H9 (cell line): ENCODE measurements around the gene TH. TPM values are rescaled to one million over a fixed set of nuclear protein-coding genes. Genes with fewer than 3 reads are reported as not detected.

Source experiments
- DNase-seq: peaks from one replicate; pipeline ENCODE4 v3.0.0-alpha.2; 2017
- H2AFZ ChIP-seq: one replicate; pipeline ENCODE4 v1.6.1; 2013; ENCODE audit warnings: mild to moderate bottlenecking, low read length, control low read depth, moderate library complexity
- H2AK5ac ChIP-seq: 2 replicates; pipeline ENCODE4 v1.6.1; 2013; ENCODE audit warnings: low read length, control low read depth, mixed read lengths; ENCODE audit not compliant: insufficient read length
- H2BK120ac ChIP-seq: one replicate; pipeline ENCODE4 v1.6.1; 2013; ENCODE audit warnings: low read depth, mild to moderate bottlenecking, low read length, control low read depth, inconsistent platforms; ENCODE audit not compliant: poor library complexity, severe bottlenecking
- H2BK12ac ChIP-seq: 2 replicates; pipeline ENCODE4 v1.6.1; 2013; ENCODE audit warnings: low read length, control low read depth, mixed read lengths, low read depth; ENCODE audit not compliant: insufficient read length
- H2BK15ac ChIP-seq: 2 replicates; pipeline ENCODE4 v1.6.1; 2013; ENCODE audit warnings: low read depth, low read length, control low read depth
- H2BK20ac ChIP-seq: one replicate; pipeline ENCODE4 v1.6.1; 2013; ENCODE audit warnings: low read depth, mild to moderate bottlenecking, low read length, control low read depth, inconsistent platforms; ENCODE audit not compliant: poor library complexity, severe bottlenecking
- H2BK5ac ChIP-seq: 2 replicates; pipeline ENCODE4 v1.6.1; 2013; ENCODE audit warnings: low read length, control low read depth, mixed read lengths; ENCODE audit not compliant: insufficient read length
- H3K14ac ChIP-seq: 2 replicates; pipeline ENCODE4 v1.6.1; 2013; ENCODE audit warnings: low read length, control low read depth; ENCODE audit not compliant: insufficient read depth
- H3K18ac ChIP-seq: 2 replicates; pipeline ENCODE4 v1.6.1; 2013; ENCODE audit warnings: low read depth, mild to moderate bottlenecking, mixed read lengths, low read length, control low read depth; ENCODE audit not compliant: insufficient read length
- H3K23ac ChIP-seq: 2 replicates; pipeline ENCODE4 v1.6.1; 2013; ENCODE audit warnings: low read length, control low read depth, mixed read lengths, low read depth; ENCODE audit not compliant: insufficient read length
- H3K23me2 ChIP-seq: 2 replicates; pipeline ENCODE4 v1.6.1; 2013; ENCODE audit warnings: low read depth, mild to moderate bottlenecking, mixed read lengths, low read length, control low read depth; ENCODE audit not compliant: insufficient read length, poor library complexity, severe bottlenecking
- H3K27ac ChIP-seq: 2 replicates; pipeline ENCODE4 v1.5.1; 2013; ENCODE audit warnings: low read length, control low read depth, mixed read lengths, low read depth; ENCODE audit not compliant: insufficient read length
- H3K27me3 ChIP-seq: 2 replicates; pipeline ENCODE4 v1.6.1; 2013; ENCODE audit warnings: low read length, control low read depth, inconsistent platforms; ENCODE audit not compliant: insufficient read depth
- H3K4ac ChIP-seq: 2 replicates; pipeline ENCODE4 v1.6.1; 2013; ENCODE audit warnings: low read depth, mild to moderate bottlenecking, control low read depth, inconsistent platforms, low read length, moderate library complexity
- H3K4me1 ChIP-seq: 2 replicates; pipeline ENCODE4 v1.6.1; 2013; ENCODE audit warnings: low read length, control low read depth, inconsistent platforms; ENCODE audit not compliant: insufficient read depth
- H3K4me2 ChIP-seq: 2 replicates; pipeline ENCODE4 v1.6.1; 2013; ENCODE audit warnings: low read length, control low read depth, mixed read lengths; ENCODE audit not compliant: insufficient read length, insufficient read depth
- H3K56ac ChIP-seq: 2 replicates; pipeline ENCODE4 v1.6.1; 2013; ENCODE audit warnings: low read depth, mild to moderate bottlenecking, mixed read lengths, low read length, control low read depth; ENCODE audit not compliant: insufficient read length
- H3K79me1 ChIP-seq: 2 replicates; pipeline ENCODE4 v1.6.1; 2013; ENCODE audit warnings: low read depth, mild to moderate bottlenecking, moderate library complexity, low read length, control low read depth, inconsistent platforms; ENCODE audit not compliant: insufficient read depth, poor library complexity, severe bottlenecking
- H3K79me2 ChIP-seq: 2 replicates; pipeline ENCODE4 v1.6.1; 2013; ENCODE audit warnings: low read length, control low read depth, inconsistent platforms; ENCODE audit not compliant: insufficient read depth
- H3K9ac ChIP-seq: 2 replicates; pipeline ENCODE4 v1.6.1; 2013; ENCODE audit warnings: low read length, control low read depth, mixed read lengths; ENCODE audit not compliant: insufficient read length; ENCODE audit errors: extremely low read depth
- H3K9me3 ChIP-seq: one replicate; pipeline ENCODE4 v1.6.1; 2013; ENCODE audit warnings: low read depth, low read length, inconsistent platforms; ENCODE audit not compliant: control insufficient read depth
- H3T11ph ChIP-seq: one replicate; pipeline ENCODE4 v1.6.1; 2013; ENCODE audit warnings: mild to moderate bottlenecking, low read length, control low read depth, inconsistent platforms
- H4K20me1 ChIP-seq: one replicate; pipeline ENCODE4 v1.6.1; 2013; ENCODE audit not compliant: control insufficient read depth, insufficient read length, insufficient read depth
- H4K5ac ChIP-seq: 2 replicates; pipeline ENCODE4 v1.6.1; 2013; ENCODE audit warnings: low read depth, mild to moderate bottlenecking, mixed read lengths, low read length, control low read depth; ENCODE audit not compliant: insufficient read length
- H4K8ac ChIP-seq: replicated peaks from 2 replicates; pipeline ENCODE4 v1.6.1; 2013; ENCODE audit warnings: low read length, control low read depth, mixed read lengths, low read depth; ENCODE audit not compliant: insufficient read length
- H4K91ac ChIP-seq: 2 replicates; pipeline ENCODE4 v1.6.1; 2013; ENCODE audit warnings: low read depth, mild to moderate bottlenecking, moderate library complexity, mixed read lengths, low read length, control low read depth; ENCODE audit not compliant: insufficient read length
- H3K27ac Mint-ChIP-seq, 3 experiments: 2 replicates in 2 of 3; 3 replicates in 1 of 3; pipeline ENCODE4 v1.8.0; 2020 to 2021; ENCODE audit warnings: mixed read lengths in 3 of 3, mild to moderate bottlenecking in 1 of 3, moderate library complexity in 1 of 3
- H3K27me3 Mint-ChIP-seq: 2 replicates; pipeline ENCODE4 v1.8.0; 2021; ENCODE audit warnings: low read depth, mild to moderate bottlenecking, moderate library complexity, mixed read lengths
- H3K36me3 Mint-ChIP-seq, 3 experiments: 2 replicates in 2 of 3; 3 replicates in 1 of 3; pipeline ENCODE4 v1.8.0; 2020 to 2021; ENCODE audit warnings: low read depth in 3 of 3, mixed read lengths in 3 of 3; ENCODE audit not compliant: insufficient read depth in 1 of 3
- H3K4me1 Mint-ChIP-seq, 2 experiments: 2 replicates each; pipeline ENCODE4 v1.8.0; 2020; ENCODE audit warnings: mixed read lengths in 2 of 2
- H3K4me3 Mint-ChIP-seq, 2 experiments: 2 replicates in 1 of 2; 3 replicates in 1 of 2; pipeline ENCODE4 v1.8.0; 2020 to 2021; ENCODE audit warnings: mild to moderate bottlenecking in 2 of 2, mixed read lengths in 2 of 2, moderate library complexity in 1 of 2
- H3K9me3 Mint-ChIP-seq, 2 experiments: 2 replicates in 1 of 2; 3 replicates in 1 of 2; pipeline ENCODE4 v1.8.0; 2020; ENCODE audit warnings: mild to moderate bottlenecking in 2 of 2, mixed read lengths in 2 of 2, moderate library complexity in 1 of 2
- WGBS: extraction: QIAGEN DNeasy Blood & Tissue Kit; methylation state at CpG from one replicate; pipeline ENCODE4 v1.1.7; 2013; ENCODE audit warnings: missing lambda C conversion rate, low lambda C conversion rate, mixed read lengths; ENCODE audit not compliant: insufficient read length; ENCODE audit errors: extremely low coverage; 5-methylcytosine and 5-hydroxymethylcytosine counted together
- total RNA-seq: library from RNA; stranded (reverse); gene quantifications from 2 replicates; pipeline ENCODE4 v1.2.1, GENCODE V29; 2021
- TF ChIP-seq, protein P1 (sequence below): fragments of 200-600 bp; sonication (generic); conservative IDR thresholded peaks from 3 replicates; pipeline ENCODE4 v1.8.0; 2021; ENCODE audit warnings: antibody characterized with exemption, mild to moderate bottlenecking

TH gene
- total RNA-seq, 1 experiment from 2014 or later = not detected

- no peak overlapping the region for H4K8ac ChIP-seq
- H3K79me1 ChIP-seq = no peaks in the 10 kb centered on the region
- no peak overlapping the region for H2BK12ac ChIP-seq
- H3K9me3 Mint-ChIP-seq = peaks cover 4 to 9% of the 10 kb centered on the region in 2 experiments; a peak in 2 of 5 replicates
- H3K4me1 ChIP-seq = no peaks in the 10 kb centered on the region
- no peak overlapping the region for H2BK120ac ChIP-seq
- no peak overlapping the region for H3K4me2 ChIP-seq
- H3K56ac ChIP-seq = no peak overlapping the region
- peaks cover 0 to 3% (median 3%) of the 10 kb centered on the region in 3 experiments; a peak in 1 of 7 replicates for H3K36me3 Mint-ChIP-seq
- peaks cover 14% of the 10 kb centered on the region for H3K23me2 ChIP-seq
- WGBS = no CpG with 5 or more reads among the region's 19 CpGs
- DNase-seq = no peak
- H3K9me3 ChIP-seq = no peaks in the 10 kb centered on the region
- H2AK5ac ChIP-seq = no peak overlapping the region
- peaks cover 17% of the 10 kb centered on the region; the same call in 1 of the 2 replicates for H3K27me3 ChIP-seq
- TF ChIP-seq, protein P1, sequence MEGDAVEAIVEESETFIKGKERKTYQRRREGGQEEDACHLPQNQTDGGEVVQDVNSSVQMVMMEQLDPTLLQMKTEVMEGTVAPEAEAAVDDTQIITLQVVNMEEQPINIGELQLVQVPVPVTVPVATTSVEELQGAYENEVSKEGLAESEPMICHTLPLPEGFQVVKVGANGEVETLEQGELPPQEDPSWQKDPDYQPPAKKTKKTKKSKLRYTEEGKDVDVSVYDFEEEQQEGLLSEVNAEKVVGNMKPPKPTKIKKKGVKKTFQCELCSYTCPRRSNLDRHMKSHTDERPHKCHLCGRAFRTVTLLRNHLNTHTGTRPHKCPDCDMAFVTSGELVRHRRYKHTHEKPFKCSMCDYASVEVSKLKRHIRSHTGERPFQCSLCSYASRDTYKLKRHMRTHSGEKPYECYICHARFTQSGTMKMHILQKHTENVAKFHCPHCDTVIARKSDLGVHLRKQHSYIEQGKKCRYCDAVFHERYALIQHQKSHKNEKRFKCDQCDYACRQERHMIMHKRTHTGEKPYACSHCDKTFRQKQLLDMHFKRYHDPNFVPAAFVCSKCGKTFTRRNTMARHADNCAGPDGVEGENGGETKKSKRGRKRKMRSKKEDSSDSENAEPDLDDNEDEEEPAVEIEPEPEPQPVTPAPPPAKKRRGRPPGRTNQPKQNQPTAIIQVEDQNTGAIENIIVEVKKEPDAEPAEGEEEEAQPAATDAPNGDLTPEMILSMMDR = no peak
- H3K4me3 Mint-ChIP-seq = no peak overlapping the region
- H3K27ac ChIP-seq = no peak overlapping the region
- no peak overlapping the region for H4K91ac ChIP-seq
- no peak overlapping the region for H2BK15ac ChIP-seq
- no peaks in the 10 kb centered on the region for H3K79me2 ChIP-seq
- H3K4ac ChIP-seq = no peak overlapping the region
- H3K23ac ChIP-seq = no peak overlapping the region
- no peak overlapping the region for H3K18ac ChIP-seq
- H2BK20ac ChIP-seq = no peak overlapping the region
- no peak overlapping the region for H2BK5ac ChIP-seq
- no peak overlapping the region for H3K9ac ChIP-seq
- H2AFZ ChIP-seq = no peak overlapping the region
- H3K14ac ChIP-seq = no peak overlapping the region
- H3K27ac Mint-ChIP-seq = no peak overlapping the region
- H4K5ac ChIP-seq = no peak overlapping the region
- H3K27me3 Mint-ChIP-seq = peaks cover 82% of the 10 kb centered on the region
- H3K4me1 Mint-ChIP-seq = peaks cover 9 to 37% of the 10 kb centered on the region in 2 experiments
- no peak overlapping the region for H3T11ph ChIP-seq
- no peaks in the 10 kb centered on the region for H4K20me1 ChIP-seq
Measured at GRCh38 chr11:2134022-2135010, 37.3 kb downstream of the TH start.
